OCI-LY7 (cell line): ENCODE measurements around the gene AARS1. TPM values are rescaled to one million over a fixed set of nuclear protein-coding genes. Genes with fewer than 3 reads are reported as not detected.

Source experiments
- BruUV-seq: library from RNA; stranded (reverse); fragments of 400-500 nt; replicated peaks from 2 replicates; lab custom pipeline; 2021; lab: Mats Ljungman, UMichigan
- CTCF ChIA-PET: fragments of 300-600 bp; sonication (Branson Sonifier 250); formaldehyde crosslinking; loops from one replicate; lab custom pipeline; 2022; ENCODE audit warnings: antibody characterized with exemption; ENCODE audit not compliant: unreplicated experiment; lab: Charles Lee
- POLR2A ChIA-PET: fragments of 300-600 bp; sonication (Branson Sonifier 250); formaldehyde crosslinking; loops from one replicate; lab custom pipeline; 2022; ENCODE audit warnings: antibody characterized with exemption; lab: Charles Lee
- DNase-seq: peaks from one replicate; pipeline ENCODE4 v3.0.0-alpha.2; 2015; ENCODE audit warnings: low spot score
- H2AFZ ChIP-seq: fragments of 200-600 bp; sonication (generic), shearing (Covaris generic); 2 replicates; pipeline ENCODE4 v1.6.1; 2014; ENCODE audit warnings: mild to moderate bottlenecking, antibody characterized with exemption, low read length, moderate library complexity
- H3K27ac ChIP-seq: fragments of 200-600 bp; sonication (generic); 2 replicates; pipeline ENCODE4 v1.5.1; 2014; ENCODE audit warnings: mixed run types, low read depth, mild to moderate bottlenecking, moderate library complexity, low read length, inconsistent platforms; ENCODE audit not compliant: poor library complexity, severe bottlenecking
- H3K36me3 ChIP-seq: fragments of 200-600 bp; sonication (generic); 2 replicates; pipeline ENCODE4 v1.6.1; 2014; ENCODE audit warnings: mild to moderate bottlenecking, antibody characterized with exemption, low read length, moderate library complexity, mixed read lengths; ENCODE audit not compliant: insufficient read depth
- H3K4me1 ChIP-seq: fragments of 200-600 bp; sonication (generic); 2 replicates; pipeline ENCODE4 v1.5.1; 2014; ENCODE audit warnings: mild to moderate bottlenecking, low read length; ENCODE audit not compliant: insufficient read depth, poor library complexity, severe bottlenecking
- H3K4me2 ChIP-seq: fragments of 200-600 bp; sonication (generic); 2 replicates; pipeline ENCODE4 v1.6.1; 2014; ENCODE audit warnings: mild to moderate bottlenecking, low read length
- H3K4me3 ChIP-seq: fragments of 200-600 bp; sonication (generic); 2 replicates; pipeline ENCODE4 v1.5.1; 2014; ENCODE audit warnings: mild to moderate bottlenecking, low read depth, low read length; ENCODE audit not compliant: poor library complexity, severe bottlenecking
- H3K79me2 ChIP-seq: fragments of 200-600 bp; sonication (generic); 2 replicates; pipeline ENCODE4 v1.6.1; 2016; ENCODE audit warnings: low read depth, mild to moderate bottlenecking, low read length, moderate library complexity, mixed read lengths; ENCODE audit not compliant: insufficient read depth
- H3K9me2 ChIP-seq: fragments of 200-600 bp; sonication (generic); 2 replicates; pipeline ENCODE4 v1.6.1; 2016; ENCODE audit warnings: mild to moderate bottlenecking, low read length, mixed read lengths; ENCODE audit not compliant: insufficient read depth
- H3K9me3 ChIP-seq: fragments of 200-600 bp; sonication (generic); 2 replicates; pipeline ENCODE4 v1.6.1; 2014; ENCODE audit warnings: mild to moderate bottlenecking, mixed run types, low read length, mixed read lengths
- H4K20me1 ChIP-seq: fragments of 200-600 bp; sonication (generic); 2 replicates; pipeline ENCODE4 v1.6.1; 2014; ENCODE audit warnings: mild to moderate bottlenecking, antibody characterized with exemption, low read length, moderate library complexity, mixed read lengths; ENCODE audit not compliant: insufficient read depth
- CTCF ChIP-seq: fragments of 200-600 bp; sonication (generic); conservative IDR thresholded peaks from 2 replicates; pipeline ENCODE4 v1.5.1; 2014; ENCODE audit warnings: mild to moderate bottlenecking, antibody characterized with exemption, low read length, moderate library complexity, mixed read lengths
- EZH2phosphoT487 ChIP-seq: fragments of 200-600 bp; sonication (generic); IDR thresholded peaks from 2 replicates; pipeline ENCODE4 v1.6.1; 2018; ENCODE audit warnings: low read depth, borderline replicate concordance, mild to moderate bottlenecking, mixed run types, antibody characterized with exemption, low read length, moderate library complexity, mixed read lengths
- intact Hi-C: fragments of 100-400 bp; cut with micrococcal nuclease; formaldehyde crosslinking; loops from one replicate; pipeline ENCODE4 v1.10.0; 2022; ENCODE audit not compliant: unreplicated experiment
- total RNA-seq, 2 experiments: library from RNA; depleted of rRNA in 1 of 2; stranded (reverse); fragments of >200 nt in 1 of 2; shearing (Covaris generic) in 1 of 2; gene quantifications; 2 replicates each; pipeline ENCODE4 v1.2.3, GENCODE V29; 2014 to 2022

The AARS1 gene
- total RNA-seq, 2 experiments from 2014 or later = 182 to 259 TPM

- Histone ChIP-seq H4K20me1 (no peaks in the 10 kb centered on the region), H2AFZ (no peak overlapping the region), H3K27ac (no peak overlapping the region), H3K9me2 (no peaks in the 10 kb centered on the region), H3K9me3 (no peaks in the 10 kb centered on the region), H3K4me3 (no peak overlapping the region), H3K4me2 (no peak overlapping the region), H3K79me2 (no peaks in the 10 kb centered on the region), H3K4me1 (no peaks in the 10 kb centered on the region), H3K36me3 (peaks cover 98% of the 10 kb centered on the region)
- DNase-seq = no peak
- intact Hi-C loops = no loop called here
- POLR2A ChIA-PET = interaction anchor here (0.5 to 0.6 kb wide), 3 partner anchors 122 to 624 kb away, joined by 3 to 5 read pairs (median 3); no protein-coding TSS in a partner anchor
- no TSS peak for BruUV-seq
- CTCF ChIA-PET = no interaction called here
- TF ChIP-seq CTCF (no peak), EZH2phosphoT487 (no peak)
These were observed 31.2 kb downstream of the AARS1 start for GRCh38 chr16:70258065-70258464.

GRCh38 chr16:70257391-70257790 lies 31.9 kb downstream of the AARS1 start:
- TF ChIP-seq CTCF (no peak), EZH2phosphoT487 (no peak)
- ChIA-PET POLR2A (interaction anchor here (0.6 kb wide), 1 partner anchor 623 kb away, joined by 3 read pairs; no protein-coding TSS in a partner anchor), CTCF (no interaction called here)

GRCh38 chr16:70255574-70255973 lies 33.7 kb downstream of the AARS1 start:
- CTCF ChIA-PET = no interaction called here
- intact Hi-C loops = no loop called here
- H4K20me1 ChIP-seq = no peaks in the 10 kb centered on the region

More at GRCh38 chr16:70257391-70257790, 31.9 kb downstream of the AARS1 start:
- H3K4me3 ChIP-seq = no peak overlapping the region
- no peaks in the 10 kb centered on the region for H3K79me2 ChIP-seq
- peaks cover 98% of the 10 kb centered on the region for H3K36me3 ChIP-seq
- no peaks in the 10 kb centered on the region for H3K9me3 ChIP-seq
- DNase-seq = no peak
- H3K4me2 ChIP-seq = no peak overlapping the region
- no peak overlapping the region for H3K27ac ChIP-seq
- no peaks in the 10 kb centered on the region for H3K9me2 ChIP-seq
- no TSS peak for BruUV-seq
- H4K20me1 ChIP-seq = no peaks in the 10 kb centered on the region
- intact Hi-C loops = no loop called here
- no peak overlapping the region for H2AFZ ChIP-seq
- no peaks in the 10 kb centered on the region for H3K4me1 ChIP-seq

More at GRCh38 chr16:70255574-70255973, 33.7 kb downstream of the AARS1 start:
- Histone ChIP-seq H3K36me3 (peaks cover 91% of the 10 kb centered on the region), H3K9me2 (no peaks in the 10 kb centered on the region), H3K4me1 (no peaks in the 10 kb centered on the region), H3K79me2 (peaks cover 7% of the 10 kb centered on the region), H3K4me3 (no peak overlapping the region), H3K4me2 (no peak overlapping the region), H2AFZ (no peak overlapping the region), H3K27ac (no peak overlapping the region), H3K9me3 (no peaks in the 10 kb centered on the region)
- DNase-seq = no peak
- no TSS peak for BruUV-seq
- POLR2A ChIA-PET = no interaction called here
- TF ChIP-seq EZH2phosphoT487 (no peak), CTCF (no peak)
